Uterus (tissue), 4 donors: ENCODE results near the gene SCRN2. TPM values are rescaled to one million over a fixed set of nuclear protein-coding genes. Genes with fewer than 3 reads are reported as not detected.

Experiments used
- DNase-seq, 2 donors: peaks; one replicate each; pipeline ENCODE4 v3.0.0-alpha.2; 2019 to 2020
- H3K27ac ChIP-seq, 2 donors: fragments of 200-600 bp; sonication (generic); 1 replicate in 1 of 2; 2 replicates in 1 of 2; pipeline ENCODE4 v1.5.1; 2016 to 2018
- H3K27me3 ChIP-seq, 2 donors: fragments of 200-600 bp; sonication (generic); one replicate each; pipeline ENCODE4 v1.5.1; 2018 to 2019; ENCODE audit warnings: control low read depth in 1 of 2
- H3K36me3 ChIP-seq, 2 donors: fragments of 200-600 bp; sonication (generic); one replicate each; pipeline ENCODE4 v1.5.1; 2019; ENCODE audit warnings: control low read depth in 1 of 2
- H3K4me1 ChIP-seq, 2 donors: fragments of 200-600 bp; sonication (generic); one replicate each; pipeline ENCODE4 v1.5.1; 2018 to 2019; ENCODE audit warnings: control low read depth in 1 of 2
- H3K4me3 ChIP-seq, 2 donors: fragments of 200-600 bp; sonication (generic); 1 replicate in 1 of 2; 2 replicates in 1 of 2; pipeline ENCODE4 v1.5.1; 2018 to 2019; ENCODE audit warnings: mild to moderate bottlenecking in 1 of 2
- H3K9me3 ChIP-seq, 2 donors: fragments of 200-600 bp; sonication (generic); one replicate each; pipeline ENCODE4 v1.5.1; 2019; ENCODE audit warnings: control low read depth in 1 of 2
- CTCF ChIP-seq, 4 experiments: fragments of 200-600 bp in 2 of 4; fragments of 450-650 bp in 2 of 4; sonication (generic) in 2 of 4; IDR thresholded peaks; one replicate each; pipeline ENCODE4 v1.5.1; 2016 to 2019; ENCODE audit warnings: antibody characterized with exemption in 4 of 4, mild to moderate bottlenecking in 2 of 4, moderate library complexity in 1 of 4
- POLR2A ChIP-seq, 2 donors: fragments of 450-650 bp; IDR thresholded peaks; one replicate each; pipeline ENCODE4 v1.6.1; 2016; ENCODE audit warnings: antibody characterized with exemption in 2 of 2, mild to moderate bottlenecking in 1 of 2, moderate library complexity in 1 of 2
- intact Hi-C: fragments of 100-400 bp; cut with DNase I; formaldehyde crosslinking; loops from one replicate; pipeline ENCODE4 v1.15.1; 2023; ENCODE audit warnings: low total_unique reads
- total RNA-seq, 4 donors: library from RNA; depleted of rRNA in 3 of 4; stranded (reverse); fragments of >200 nt in 3 of 4; gene quantifications; one replicate each; pipeline versions ENCODE4 v1.1.0 to v1.2.4, GENCODE V29; 2014 to 2023
- donor health status: DM: yes; HTN: yes; CAD: no.

The SCRN2 gene
- total RNA-seq, 4 donors from 2014 or later: 12.4 to 80.7 (median 39.8) TPM

GRCh38 chr17:47860386-47860785, 19.3 kb upstream of the SCRN2 start:
- Histone ChIP-seq H3K4me1 (no peaks in the 10 kb centered on the region), H3K9me3 (no peaks in the 10 kb centered on the region), H3K27ac (no peak overlapping the region), H3K36me3 (no peaks in the 10 kb centered on the region), H3K4me3 (no peak overlapping the region), H3K27me3 (peaks cover 0 to 8% of the 10 kb centered on the region in 2 donors)
- TF ChIP-seq CTCF (IDR thresholded peaks at IDR 0.05): no peak
- TF ChIP-seq POLR2A (IDR thresholded peaks at IDR 0.05): no peak
- intact Hi-C loops: no loop called here
- DNase-seq: no peak

- intact Hi-C loops: no loop called here
- H3K27me3 ChIP-seq: peaks cover 7 to 33% of the 10 kb centered on the region in 2 donors
- no peak overlapping the region for H3K27ac ChIP-seq
These were observed 16.7 kb upstream of the SCRN2 start for GRCh38 chr17:47857551-47858455.

GRCh38 chr17:47856830-47857229, 15.8 kb upstream of the SCRN2 start:
- TF ChIP-seq CTCF (IDR thresholded peaks at IDR 0.05) (no peak), POLR2A (IDR thresholded peaks at IDR 0.05) (no peak)
- no peaks in the 10 kb centered on the region for H3K9me3 ChIP-seq
- no peak overlapping the region for H3K4me3 ChIP-seq
- no peak for DNase-seq
- H3K27me3 ChIP-seq: peaks cover 17 to 43% of the 10 kb centered on the region in 2 donors
- H3K36me3 ChIP-seq: no peaks in the 10 kb centered on the region
- intact Hi-C loops: no loop called here
- H3K27ac ChIP-seq: no peak overlapping the region
- no peaks in the 10 kb centered on the region for H3K4me1 ChIP-seq

More at GRCh38 chr17:47857551-47858455, 16.7 kb upstream of the SCRN2 start:
- H3K36me3 ChIP-seq: no peaks in the 10 kb centered on the region
- H3K4me3 ChIP-seq: no peak overlapping the region
- no peak for DNase-seq
- no peak for TF ChIP-seq POLR2A (IDR thresholded peaks at IDR 0.05)
- no peak for TF ChIP-seq CTCF (IDR thresholded peaks at IDR 0.05)
- no peaks in the 10 kb centered on the region for H3K4me1 ChIP-seq
- H3K9me3 ChIP-seq: no peaks in the 10 kb centered on the region

GRCh38 chr17:47855737-47856136, 14.7 kb upstream of the SCRN2 start:
- Histone ChIP-seq H3K9me3 (no peaks in the 10 kb centered on the region), H3K27ac (no peak overlapping the region), H3K27me3 (peaks cover 23 to 47% of the 10 kb centered on the region in 2 donors), H3K36me3 (no peaks in the 10 kb centered on the region), H3K4me1 (peaks cover 0 to 7% of the 10 kb centered on the region in 2 donors), H3K4me3 (no peak overlapping the region)
- DNase-seq: no peak
- no peak for TF ChIP-seq POLR2A (IDR thresholded peaks at IDR 0.05)
- TF ChIP-seq CTCF (IDR thresholded peaks at IDR 0.05): no peak
- intact Hi-C loops: no loop called here

GRCh38 chr17:47853616-47854015, 12.5 kb upstream of the SCRN2 start:
- H3K36me3 ChIP-seq: no peaks in the 10 kb centered on the region
- intact Hi-C loops: no loop called here
- H3K4me3 ChIP-seq: no peak overlapping the region
- TF ChIP-seq CTCF (IDR thresholded peaks at IDR 0.05): no peak
- no peak for TF ChIP-seq POLR2A (IDR thresholded peaks at IDR 0.05)
- peaks cover 0 to 8% of the 10 kb centered on the region in 2 donors for H3K4me1 ChIP-seq
- no peaks in the 10 kb centered on the region for H3K9me3 ChIP-seq
- no peak for DNase-seq
- no peak overlapping the region for H3K27ac ChIP-seq
- peaks cover 23 to 44% of the 10 kb centered on the region in 2 donors for H3K27me3 ChIP-seq
